ENCODE results near the gene PANK2.
"Not testable (repeated sequence)": the region's sequence is repeated elsewhere in the genome, so short reads cannot be mapped to it uniquely, and the experiment has no call there.

DNA sequence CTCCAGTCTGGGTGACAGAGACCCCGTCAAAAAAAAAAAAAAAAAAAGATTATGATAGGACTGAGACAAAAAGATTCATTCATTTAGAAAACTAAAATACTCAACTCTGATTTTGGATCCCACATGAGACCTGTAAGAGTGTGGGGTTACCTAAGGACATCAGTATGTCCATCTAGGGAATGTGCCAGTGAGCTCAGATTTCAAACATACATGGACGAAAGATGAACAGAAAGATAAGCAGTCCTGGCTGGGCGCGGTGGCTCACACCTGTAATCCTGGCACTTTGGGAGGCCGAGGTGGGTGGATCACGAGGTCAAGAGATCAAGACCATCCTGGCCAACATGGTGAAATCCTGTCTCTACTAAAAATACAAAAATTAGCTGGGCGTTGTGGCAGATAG is 57.5 kb downstream of the PANK2 start:
- TF ChIP-seq, protein P1, sequence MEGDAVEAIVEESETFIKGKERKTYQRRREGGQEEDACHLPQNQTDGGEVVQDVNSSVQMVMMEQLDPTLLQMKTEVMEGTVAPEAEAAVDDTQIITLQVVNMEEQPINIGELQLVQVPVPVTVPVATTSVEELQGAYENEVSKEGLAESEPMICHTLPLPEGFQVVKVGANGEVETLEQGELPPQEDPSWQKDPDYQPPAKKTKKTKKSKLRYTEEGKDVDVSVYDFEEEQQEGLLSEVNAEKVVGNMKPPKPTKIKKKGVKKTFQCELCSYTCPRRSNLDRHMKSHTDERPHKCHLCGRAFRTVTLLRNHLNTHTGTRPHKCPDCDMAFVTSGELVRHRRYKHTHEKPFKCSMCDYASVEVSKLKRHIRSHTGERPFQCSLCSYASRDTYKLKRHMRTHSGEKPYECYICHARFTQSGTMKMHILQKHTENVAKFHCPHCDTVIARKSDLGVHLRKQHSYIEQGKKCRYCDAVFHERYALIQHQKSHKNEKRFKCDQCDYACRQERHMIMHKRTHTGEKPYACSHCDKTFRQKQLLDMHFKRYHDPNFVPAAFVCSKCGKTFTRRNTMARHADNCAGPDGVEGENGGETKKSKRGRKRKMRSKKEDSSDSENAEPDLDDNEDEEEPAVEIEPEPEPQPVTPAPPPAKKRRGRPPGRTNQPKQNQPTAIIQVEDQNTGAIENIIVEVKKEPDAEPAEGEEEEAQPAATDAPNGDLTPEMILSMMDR (IDR thresholded peaks at IDR 0.05): not testable (repeated sequence)
- not testable (repeated sequence) for TF ChIP-seq PRRX2 (CRISPR knock-in tag; IDR thresholded peaks at IDR 0.05); PREB (CRISPR knock-in tag; IDR thresholded peaks at IDR 0.05; ENCODE audit: borderline replicate concordance); E2F1 (CRISPR knock-in tag; IDR thresholded peaks at IDR 0.05); IRF1 (CRISPR knock-in tag; IDR thresholded peaks at IDR 0.05)
- TF ChIP-seq, protein P2, sequence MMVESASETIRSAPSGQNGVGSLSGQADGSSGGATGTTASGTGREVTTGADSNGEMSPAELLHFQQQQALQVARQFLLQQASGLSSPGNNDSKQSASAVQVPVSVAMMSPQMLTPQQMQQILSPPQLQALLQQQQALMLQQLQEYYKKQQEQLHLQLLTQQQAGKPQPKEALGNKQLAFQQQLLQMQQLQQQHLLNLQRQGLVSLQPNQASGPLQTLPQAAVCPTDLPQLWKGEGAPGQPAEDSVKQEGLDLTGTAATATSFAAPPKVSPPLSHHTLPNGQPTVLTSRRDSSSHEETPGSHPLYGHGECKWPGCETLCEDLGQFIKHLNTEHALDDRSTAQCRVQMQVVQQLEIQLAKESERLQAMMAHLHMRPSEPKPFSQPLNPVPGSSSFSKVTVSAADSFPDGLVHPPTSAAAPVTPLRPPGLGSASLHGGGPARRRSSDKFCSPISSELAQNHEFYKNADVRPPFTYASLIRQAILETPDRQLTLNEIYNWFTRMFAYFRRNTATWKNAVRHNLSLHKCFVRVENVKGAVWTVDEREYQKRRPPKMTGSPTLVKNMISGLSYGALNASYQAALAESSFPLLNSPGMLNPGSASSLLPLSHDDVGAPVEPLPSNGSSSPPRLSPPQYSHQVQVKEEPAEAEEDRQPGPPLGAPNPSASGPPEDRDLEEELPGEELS (CRISPR knock-in tag; IDR thresholded peaks at IDR 0.05): not testable (repeated sequence)
